ENCODE data around the gene COL4A1.
A peak's percentile ranks its signal among the peaks of the same experiment; 100 is the strongest.

Gene COL4A1

DNA sequence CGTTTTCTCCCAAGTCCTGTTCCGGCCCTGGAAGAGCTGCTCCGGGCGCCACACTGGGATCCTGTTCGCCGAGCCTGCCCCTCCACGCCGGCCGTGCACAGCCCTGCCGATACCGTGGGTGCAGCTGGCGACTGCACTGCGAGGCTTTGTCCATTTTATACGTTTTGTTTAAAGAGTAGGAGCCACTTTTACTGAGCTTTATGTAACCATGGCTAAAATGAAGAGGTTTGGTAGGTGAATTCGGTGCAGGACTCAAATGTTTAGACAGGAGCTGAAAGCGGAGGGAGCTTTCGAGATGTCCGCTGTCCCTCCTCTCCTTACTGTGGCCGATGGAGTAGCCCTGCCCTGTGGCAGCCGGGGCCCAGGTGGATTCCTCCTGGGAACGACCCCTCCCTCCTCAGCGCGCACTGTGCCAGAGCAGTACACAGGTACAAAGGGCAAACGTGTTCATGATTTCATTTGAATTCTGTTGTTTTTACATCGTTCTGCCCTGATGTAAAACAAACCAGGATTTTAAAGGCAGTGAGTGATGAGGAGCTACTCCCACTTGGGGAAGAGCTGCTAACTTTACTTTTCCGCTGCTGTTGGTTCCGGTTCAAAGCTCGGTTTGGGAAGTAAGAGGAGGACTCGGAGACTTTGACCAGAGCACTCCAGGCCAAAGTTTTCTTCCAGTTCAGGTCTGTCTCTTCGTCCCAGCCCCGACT lies 1.9 kb upstream of the COL4A1 start:
- DNase-seq: peak; percentile 8

GRCh38 chr13:110307767-110308655 lies 1.1 kb upstream of the COL4A1 start:
- peak; percentile 30 for DNase-seq

GRCh38 chr13:110306340-110306959 lies 507 bp downstream of the COL4A1 start:
- DNase-seq: no peak

DNA sequence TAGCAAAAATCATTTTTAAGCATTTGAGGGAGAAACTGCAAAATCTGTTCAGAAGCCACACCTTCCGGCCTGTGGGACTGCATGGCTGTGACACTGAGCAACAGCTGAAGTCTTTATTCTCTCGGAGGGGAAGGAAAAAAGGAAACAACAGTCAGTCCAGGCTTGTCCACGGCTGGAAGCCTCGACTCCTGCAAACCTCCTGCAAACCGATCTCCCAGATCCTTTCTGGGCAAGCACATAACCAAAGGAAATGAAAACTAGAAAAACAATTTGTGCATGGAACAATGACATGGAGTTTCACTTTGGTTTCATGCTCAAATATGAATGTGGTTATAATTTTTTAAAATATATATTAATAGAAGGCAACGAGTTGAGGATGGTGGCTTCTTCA lies 1.0 kb downstream of the COL4A1 start:
- DNase-seq: no peak

DNA sequence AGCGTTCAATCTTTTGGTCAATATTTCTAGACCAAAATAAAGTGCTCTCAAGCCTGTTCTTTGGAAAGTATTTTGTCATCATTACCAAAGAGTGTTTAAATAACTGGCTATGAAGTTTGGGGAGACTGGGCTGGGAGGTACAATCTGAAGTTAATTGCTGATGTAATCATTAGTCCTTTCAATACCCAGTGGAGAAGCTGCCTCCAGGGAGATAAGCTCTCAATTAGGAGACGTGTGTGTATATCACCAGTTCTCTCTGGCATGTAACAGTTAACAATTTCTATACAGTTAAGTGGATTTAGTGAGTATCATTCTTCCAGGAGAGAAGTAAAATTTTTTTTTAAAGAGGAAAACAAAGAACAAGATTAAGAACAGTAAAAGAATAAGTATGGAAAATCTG lies 1.4 kb downstream of the COL4A1 start:
- no peak for DNase-seq

DNA sequence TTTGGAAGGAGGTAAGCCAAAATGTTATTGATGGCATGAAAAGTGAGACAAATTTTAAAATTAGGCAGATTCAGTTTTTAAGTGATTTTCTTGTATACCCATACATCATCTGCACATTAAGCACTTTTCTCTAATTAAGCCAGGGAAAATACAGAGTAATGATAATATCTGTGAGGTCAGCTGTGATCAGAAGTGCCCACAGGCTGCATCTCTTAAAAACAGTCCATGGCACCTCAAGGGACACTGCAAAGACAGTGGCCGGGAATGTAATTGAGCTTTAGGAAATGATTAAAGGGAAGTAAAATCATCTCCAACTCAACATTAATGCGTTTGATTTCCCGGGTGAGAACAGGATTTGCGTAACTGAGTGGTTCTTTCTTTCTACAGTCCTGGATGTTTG lies 2.0 kb downstream of the COL4A1 start:
- DNase-seq: no peak

- DNase-seq: no peak
Observed at GRCh38 chr13:110304256-110304655, 2.7 kb downstream of the COL4A1 start.

- no peak for DNase-seq
Observed at GRCh38 chr13:110303644-110304043, 3.3 kb downstream of the COL4A1 start.

DNA sequence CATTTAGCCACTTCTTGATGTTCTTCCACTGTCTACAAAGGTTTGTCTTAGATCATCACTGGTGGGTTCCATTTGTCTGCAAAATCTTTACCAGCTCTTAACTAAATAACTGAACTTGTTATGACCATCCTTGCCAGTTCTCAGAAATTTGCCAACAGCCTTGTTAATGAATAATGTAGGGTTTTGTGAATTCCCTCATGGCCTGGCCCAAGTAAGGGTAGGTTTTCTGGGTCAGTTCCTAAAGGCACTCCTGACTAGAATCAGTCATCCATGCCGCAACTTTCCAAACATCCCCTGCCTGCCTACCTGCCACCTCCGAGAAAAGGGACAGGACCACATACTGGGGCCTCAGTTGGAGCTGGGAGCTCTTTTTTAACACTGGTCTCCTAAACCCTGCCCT lies 4.0 kb downstream of the COL4A1 start:
- DNase-seq: no peak

GRCh38 chr13:110301606-110302553 lies 5.1 kb downstream of the COL4A1 start:
- no peak for DNase-seq

GRCh38 chr13:110301083-110301482 lies 5.9 kb downstream of the COL4A1 start:
- no peak for DNase-seq

DNA sequence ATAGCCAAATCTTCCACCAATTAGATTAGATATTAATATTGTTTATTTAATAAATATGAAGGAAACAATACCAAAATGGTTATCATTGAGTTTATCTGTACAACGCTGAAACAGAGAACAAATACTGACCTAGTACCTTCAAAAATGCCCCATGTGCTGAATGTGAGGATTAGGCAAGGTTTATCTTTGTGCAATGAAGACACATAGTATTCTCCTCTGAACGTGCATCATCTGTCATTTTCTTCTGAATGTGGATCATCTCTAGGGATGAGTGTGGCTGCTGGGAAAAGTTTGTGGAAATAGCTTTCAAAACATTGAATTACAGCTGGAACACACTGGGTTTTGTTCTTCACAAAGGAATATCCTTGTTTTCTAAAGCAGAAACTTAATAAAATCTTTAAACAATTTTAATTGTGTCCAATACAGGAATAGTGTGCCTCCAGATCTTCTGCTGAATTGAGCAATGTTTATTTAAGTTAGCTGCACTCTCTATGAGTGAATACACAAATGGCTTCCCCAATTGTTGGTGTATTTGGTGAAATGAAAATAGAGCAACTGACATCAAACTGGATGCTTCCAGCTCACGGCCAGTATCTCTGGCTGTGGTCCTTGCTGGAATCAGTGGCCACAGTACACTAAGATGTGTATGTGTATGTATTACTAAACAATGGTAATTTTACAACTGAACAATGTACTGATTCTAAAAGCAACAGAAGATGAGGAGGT lies 6.7 kb downstream of the COL4A1 start:
- DNase-seq: no peak

GRCh38 chr13:110299283-110299840 lies 7.6 kb downstream of the COL4A1 start:
- DNase-seq: no peak

- DNase-seq: no peak
Observed at GRCh38 chr13:110298505-110299282, 8.3 kb downstream of the COL4A1 start.

DNA sequence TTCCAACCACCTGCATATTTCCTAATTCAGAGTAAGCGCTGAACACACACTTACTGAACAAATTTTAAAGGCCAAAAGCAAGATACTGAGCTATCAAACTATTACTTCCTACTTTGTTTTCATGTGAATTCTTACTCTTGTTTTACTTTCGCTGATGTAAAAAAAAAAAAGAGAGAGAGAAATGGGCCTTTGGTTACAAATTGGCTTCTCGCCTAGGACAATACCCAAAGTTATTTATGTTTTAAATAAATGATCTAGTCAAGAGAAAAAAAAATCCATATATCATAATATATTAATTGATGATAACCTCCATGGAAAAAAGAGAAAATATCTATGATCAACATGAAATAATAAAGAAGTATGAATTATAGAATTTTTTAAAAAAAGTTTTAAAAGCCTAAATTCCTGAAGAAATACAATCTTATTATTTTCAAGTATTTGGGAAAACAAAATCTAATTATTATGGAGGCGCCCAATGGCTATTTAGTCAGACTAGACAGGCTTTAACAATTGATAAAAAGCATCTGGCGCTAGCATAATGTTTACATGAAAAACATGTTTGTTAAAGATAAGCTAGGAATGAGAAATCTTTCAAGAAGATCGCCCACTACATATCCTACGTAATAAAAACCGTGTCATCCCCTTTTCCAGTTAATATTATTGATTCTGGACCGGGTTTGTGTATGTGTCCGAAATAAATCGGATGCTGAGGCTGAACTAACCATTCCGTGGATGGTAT lies 9.0 kb downstream of the COL4A1 start:
- no peak for DNase-seq

DNA sequence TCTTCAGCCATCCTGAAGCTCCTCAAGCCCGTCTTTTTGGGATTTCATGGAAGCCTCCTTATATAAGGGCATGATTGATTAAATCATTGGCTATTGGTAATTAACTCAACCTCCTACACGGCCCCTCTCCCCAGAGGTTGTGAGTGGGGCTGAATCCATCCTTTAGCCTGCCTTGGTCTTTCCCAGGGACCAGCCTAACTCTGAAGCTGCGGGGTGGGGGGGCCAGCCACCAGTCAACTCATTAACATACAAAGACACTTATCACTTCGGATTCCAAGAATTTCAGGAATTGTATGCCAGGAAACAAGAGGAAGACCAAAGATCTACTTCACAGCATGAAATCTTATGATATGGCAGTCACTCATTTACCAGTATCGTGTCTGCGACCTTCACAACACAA lies 9.9 kb downstream of the COL4A1 start:
- no peak for DNase-seq

- no peak for DNase-seq
Observed at GRCh38 chr13:110294622-110295021, 12.3 kb downstream of the COL4A1 start.

GRCh38 chr13:110294146-110294545 lies 12.8 kb downstream of the COL4A1 start:
- no peak for DNase-seq

- no peak for DNase-seq
Observed at GRCh38 chr13:110293649-110294048, 13.3 kb downstream of the COL4A1 start.

- DNase-seq: no peak
Observed at GRCh38 chr13:110293037-110293436, 13.9 kb downstream of the COL4A1 start.

All from NCI-H345 (cell line).